Smooth muscle cell (in vitro differentiated cells): ENCODE data around the gene KIAA0513. TPM values are rescaled to one million over a fixed set of nuclear protein-coding genes. Genes with fewer than 3 reads are reported as not detected.

Source experiments
- DNase-seq: peaks from one replicate; lab custom pipeline; 2025; ENCODE audit not compliant: unreplicated experiment; lab: John Stamatoyannopoulos, UW
- H2AFZ ChIP-seq: fragments of 200-600 bp; sonication (generic); 2 replicates; pipeline ENCODE4 v1.6.0; 2016; ENCODE audit warnings: antibody characterized with exemption, low read depth, mild to moderate bottlenecking
- H3F3A ChIP-seq: fragments of 200-600 bp; sonication (generic); 2 replicates; pipeline ENCODE4 v1.6.0; 2017; ENCODE audit warnings: antibody characterized with exemption, low read depth
- H3K27ac ChIP-seq: fragments of 200-600 bp; sonication (generic); 2 replicates; pipeline ENCODE4 v1.5.1; 2016; ENCODE audit warnings: low read depth, mild to moderate bottlenecking
- H3K27me3 ChIP-seq: fragments of 200-600 bp; sonication (generic); 2 replicates; pipeline ENCODE4 v1.6.1; 2016; ENCODE audit warnings: low read depth, mild to moderate bottlenecking
- H3K36me3 ChIP-seq: fragments of 200-600 bp; sonication (generic); 2 replicates; pipeline ENCODE4 v1.5.1; 2016; ENCODE audit warnings: low read depth
- H3K4me1 ChIP-seq: fragments of 200-600 bp; sonication (generic); 2 replicates; pipeline ENCODE4 v1.5.1; 2016; ENCODE audit warnings: low read depth
- H3K4me2 ChIP-seq: fragments of 200-600 bp; sonication (generic); 2 replicates; pipeline ENCODE4 v1.6.0; 2016; ENCODE audit warnings: mild to moderate bottlenecking
- H3K4me3 ChIP-seq: fragments of 200-600 bp; sonication (generic); 2 replicates; pipeline ENCODE4 v1.5.1; 2016; ENCODE audit warnings: mild to moderate bottlenecking
- H3K79me2 ChIP-seq: fragments of 200-600 bp; sonication (generic); 2 replicates; pipeline ENCODE4 v1.6.0; 2016; ENCODE audit warnings: low read depth, mild to moderate bottlenecking
- H3K9ac ChIP-seq: fragments of 200-600 bp; sonication (generic); 2 replicates; pipeline ENCODE4 v1.6.0; 2016; ENCODE audit warnings: low read depth
- H3K9me3 ChIP-seq: fragments of 200-600 bp; sonication (generic); replicated peaks from 2 replicates; pipeline ENCODE4 v1.5.1; 2016; ENCODE audit warnings: low read depth
- H4K20me1 ChIP-seq: fragments of 200-600 bp; sonication (generic); 2 replicates; pipeline ENCODE4 v1.6.0; 2016; ENCODE audit warnings: low read depth
- CTCF ChIP-seq: fragments of 200-600 bp; sonication (generic); IDR thresholded peaks from 2 replicates; pipeline ENCODE4 v1.5.1; 2017; ENCODE audit warnings: borderline replicate concordance, mild to moderate bottlenecking, antibody characterized with exemption; ENCODE audit not compliant: insufficient read depth, poor library complexity, severe bottlenecking
- WGBS: methylation state at CpG from one replicate; pipeline ENCODE4 v1.1.7; 2016; ENCODE audit warnings: low lambda C conversion rate; 5-methylcytosine and 5-hydroxymethylcytosine counted together
- polyA plus RNA-seq: library from polyadenylated mRNA; unstranded; fragments of >200 nt; fragmentation: Nextera tagmentation; extraction: Ambion mirVana; gene quantifications from 2 replicates; pipeline ENCODE4 v1.2.1, GENCODE V29; 2016
- total RNA-seq: library from RNA; depleted of rRNA; stranded (reverse); fragments of >200 nt; gene quantifications from 2 replicates; pipeline ENCODE4 v1.2.3, GENCODE V29; 2014

KIAA0513 gene
- total and polyA plus RNA-seq, 2 experiments from 2014 or later = 3.2 to 3.3 TPM

GRCh38 chr16:85005285-85006069, 22.1 kb upstream of the KIAA0513 start:
- no peak overlapping the region for H3K4me3 ChIP-seq
- no peak overlapping the region for H2AFZ ChIP-seq
- H3K4me1 ChIP-seq = peaks cover 38% of the 10 kb centered on the region
- H3K79me2 ChIP-seq = peaks cover 98% of the 10 kb centered on the region
- 51% methylated on average over 11 of the region's 11 CpGs for WGBS
- peak overlapping the region; percentile 58 for H3K4me2 ChIP-seq
- no peaks in the 10 kb centered on the region for H3K36me3 ChIP-seq
- H4K20me1 ChIP-seq = peaks cover 86% of the 10 kb centered on the region
- no peaks in the 10 kb centered on the region for H3K9me3 ChIP-seq
- peak overlapping the region; percentile 65 for H3K9ac ChIP-seq
- H3K27ac ChIP-seq = peak overlapping the region; percentile 88
- no peak for TF ChIP-seq CTCF
- H3K27me3 ChIP-seq = no peaks in the 10 kb centered on the region
- no peak for DNase-seq
- peaks cover 24% of the 10 kb centered on the region for H3F3A ChIP-seq

- no peak overlapping the region for H2AFZ ChIP-seq
- no peaks in the 10 kb centered on the region for H3K36me3 ChIP-seq
- peaks cover 40% of the 10 kb centered on the region for H3K4me1 ChIP-seq
- H3K4me2 ChIP-seq = no peak overlapping the region
- 96% methylated on average over 7 of the region's 7 CpGs for WGBS
- DNase-seq = no peak
- no peak overlapping the region for H3K9ac ChIP-seq
- H3K79me2 ChIP-seq = peaks cover 92% of the 10 kb centered on the region
- no peaks in the 10 kb centered on the region for H3K9me3 ChIP-seq
- no peaks in the 10 kb centered on the region for H3K27me3 ChIP-seq
- peaks cover 78% of the 10 kb centered on the region for H4K20me1 ChIP-seq
- peaks cover 17% of the 10 kb centered on the region for H3F3A ChIP-seq
- H3K4me3 ChIP-seq = no peak overlapping the region
- TF ChIP-seq CTCF = no peak
- peak overlapping the region; percentile 21 for H3K27ac ChIP-seq
These were observed 21.0 kb upstream of the KIAA0513 start for GRCh38 chr16:85006639-85007038.

GRCh38 chr16:85007496-85008214, 19.9 kb upstream of the KIAA0513 start:
- no peak overlapping the region for H3K4me2 ChIP-seq
- no peak overlapping the region for H3K27ac ChIP-seq
- WGBS = 97% methylated on average over 7 of the region's 7 CpGs
- H3K9me3 ChIP-seq = no peaks in the 10 kb centered on the region
- H3K79me2 ChIP-seq = peaks cover 82% of the 10 kb centered on the region
- H4K20me1 ChIP-seq = peaks cover 68% of the 10 kb centered on the region
- peaks cover 40% of the 10 kb centered on the region for H3K4me1 ChIP-seq
- no peak overlapping the region for H3K4me3 ChIP-seq
- H3F3A ChIP-seq = peaks cover 12% of the 10 kb centered on the region
- DNase-seq = no peak
- no peaks in the 10 kb centered on the region for H3K27me3 ChIP-seq
- no peak overlapping the region for H2AFZ ChIP-seq
- no peak for TF ChIP-seq CTCF
- H3K9ac ChIP-seq = no peak overlapping the region
- no peaks in the 10 kb centered on the region for H3K36me3 ChIP-seq
